Bronchial epithelial cell (primary cell): ENCODE results near the gene KY. TPM values are rescaled to one million over a fixed set of nuclear protein-coding genes. Genes with fewer than 3 reads are reported as not detected.
A peak's percentile ranks its signal among the peaks of the same experiment; 100 is the strongest.

Source experiments
- DNase-seq: peaks from one replicate; pipeline ENCODE4 v3.0.0-alpha.2; 2010; ENCODE audit warnings: low read depth
- FAIRE-seq: peaks from 2 replicates; lab custom pipeline; 2011; peaks lifted over from hg19 to GRCh38; lab: Jason Lieb, UNC
- H3K27me3 ChIP-seq: 2 replicates; pipeline ENCODE4 v1.5.1; 2011; ENCODE audit warnings: low read length; ENCODE audit not compliant: control insufficient read depth, insufficient read depth
- H3K36me3 ChIP-seq: 2 replicates; pipeline ENCODE4 v1.5.1; 2011; ENCODE audit warnings: low read length; ENCODE audit not compliant: control insufficient read depth, insufficient read depth
- H3K4me3 ChIP-seq: 2 replicates; pipeline ENCODE4 v1.5.1; 2011; ENCODE audit warnings: mild to moderate bottlenecking, low read depth, low read length, control low read depth
- total RNA-seq: library from RNA; depleted of rRNA; stranded (reverse); fragments of >200 nt; gene quantifications from 2 replicates; pipeline ENCODE4 v1.2.1, GENCODE V29; 2014
- TF ChIP-seq, protein P1 (sequence below): IDR thresholded peaks from 2 replicates; pipeline ENCODE4 v1.5.1; 2011; ENCODE audit warnings: mild to moderate bottlenecking, moderate library complexity, low read length, control low read depth, inconsistent platforms; ENCODE audit not compliant: insufficient read depth, severe bottlenecking

The KY gene
- total RNA-seq, 1 donor from 2014 or later, result not detected

DNA sequence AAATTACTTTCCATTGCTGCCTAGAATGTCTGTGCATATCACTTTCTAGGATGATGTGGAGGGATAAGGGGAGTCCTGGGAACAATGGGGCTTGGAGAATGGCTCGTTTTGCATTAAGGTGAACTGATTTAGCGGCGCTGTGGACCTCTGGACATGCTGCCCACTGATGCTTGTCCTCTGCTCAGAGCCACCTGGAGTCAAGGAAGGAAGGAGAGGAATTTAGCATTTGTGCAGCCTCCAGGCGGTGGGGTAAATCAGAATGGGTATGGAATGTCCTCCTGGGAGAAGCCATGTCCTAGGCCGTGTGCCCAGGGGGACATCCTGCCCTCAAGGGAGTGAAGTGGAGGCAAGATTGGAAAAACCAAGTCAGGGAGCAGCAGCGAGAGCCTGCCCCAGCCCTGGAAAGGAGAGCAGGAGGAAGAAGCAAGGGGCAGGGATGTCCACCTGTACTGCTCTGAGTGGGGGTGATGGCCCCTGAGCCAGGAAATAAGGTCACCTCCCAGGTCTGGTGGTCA is 37.8 kb downstream of the KY start:
- no peaks in the 10 kb centered on the region for H3K36me3 ChIP-seq
- H3K4me3 ChIP-seq, result no peak overlapping the region
- DNase-seq (no peak), FAIRE-seq (peak; percentile 18)
- H3K27me3 ChIP-seq, result peaks cover 4% of the 10 kb centered on the region
- TF ChIP-seq, protein P1, sequence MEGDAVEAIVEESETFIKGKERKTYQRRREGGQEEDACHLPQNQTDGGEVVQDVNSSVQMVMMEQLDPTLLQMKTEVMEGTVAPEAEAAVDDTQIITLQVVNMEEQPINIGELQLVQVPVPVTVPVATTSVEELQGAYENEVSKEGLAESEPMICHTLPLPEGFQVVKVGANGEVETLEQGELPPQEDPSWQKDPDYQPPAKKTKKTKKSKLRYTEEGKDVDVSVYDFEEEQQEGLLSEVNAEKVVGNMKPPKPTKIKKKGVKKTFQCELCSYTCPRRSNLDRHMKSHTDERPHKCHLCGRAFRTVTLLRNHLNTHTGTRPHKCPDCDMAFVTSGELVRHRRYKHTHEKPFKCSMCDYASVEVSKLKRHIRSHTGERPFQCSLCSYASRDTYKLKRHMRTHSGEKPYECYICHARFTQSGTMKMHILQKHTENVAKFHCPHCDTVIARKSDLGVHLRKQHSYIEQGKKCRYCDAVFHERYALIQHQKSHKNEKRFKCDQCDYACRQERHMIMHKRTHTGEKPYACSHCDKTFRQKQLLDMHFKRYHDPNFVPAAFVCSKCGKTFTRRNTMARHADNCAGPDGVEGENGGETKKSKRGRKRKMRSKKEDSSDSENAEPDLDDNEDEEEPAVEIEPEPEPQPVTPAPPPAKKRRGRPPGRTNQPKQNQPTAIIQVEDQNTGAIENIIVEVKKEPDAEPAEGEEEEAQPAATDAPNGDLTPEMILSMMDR, result no peak

DNA sequence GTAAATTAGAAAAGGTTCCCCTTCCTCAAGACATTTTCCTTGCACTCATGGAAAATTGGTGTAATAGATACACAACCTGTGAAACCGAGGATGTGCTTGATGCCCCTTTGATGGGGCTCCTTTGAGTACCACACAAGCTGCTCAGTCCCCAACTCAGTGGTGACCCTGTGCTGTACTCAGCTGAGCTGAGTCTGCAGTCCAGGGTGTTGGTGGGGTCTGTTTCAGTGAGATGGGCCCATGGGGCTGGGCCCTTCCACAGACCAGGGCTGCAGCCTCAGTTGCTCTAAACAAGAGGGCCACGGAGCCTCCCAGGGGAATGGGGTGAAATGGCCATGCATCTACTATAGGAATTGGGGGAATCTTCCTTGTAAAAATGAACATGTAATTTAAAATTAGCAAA is 39.3 kb downstream of the KY start:
- FAIRE-seq (no peak), DNase-seq (no peak)
- Histone ChIP-seq H3K27me3 (peaks cover 4% of the 10 kb centered on the region), H3K4me3 (no peak overlapping the region), H3K36me3 (no peaks in the 10 kb centered on the region)
- TF ChIP-seq, protein P1, result no peak

DNA sequence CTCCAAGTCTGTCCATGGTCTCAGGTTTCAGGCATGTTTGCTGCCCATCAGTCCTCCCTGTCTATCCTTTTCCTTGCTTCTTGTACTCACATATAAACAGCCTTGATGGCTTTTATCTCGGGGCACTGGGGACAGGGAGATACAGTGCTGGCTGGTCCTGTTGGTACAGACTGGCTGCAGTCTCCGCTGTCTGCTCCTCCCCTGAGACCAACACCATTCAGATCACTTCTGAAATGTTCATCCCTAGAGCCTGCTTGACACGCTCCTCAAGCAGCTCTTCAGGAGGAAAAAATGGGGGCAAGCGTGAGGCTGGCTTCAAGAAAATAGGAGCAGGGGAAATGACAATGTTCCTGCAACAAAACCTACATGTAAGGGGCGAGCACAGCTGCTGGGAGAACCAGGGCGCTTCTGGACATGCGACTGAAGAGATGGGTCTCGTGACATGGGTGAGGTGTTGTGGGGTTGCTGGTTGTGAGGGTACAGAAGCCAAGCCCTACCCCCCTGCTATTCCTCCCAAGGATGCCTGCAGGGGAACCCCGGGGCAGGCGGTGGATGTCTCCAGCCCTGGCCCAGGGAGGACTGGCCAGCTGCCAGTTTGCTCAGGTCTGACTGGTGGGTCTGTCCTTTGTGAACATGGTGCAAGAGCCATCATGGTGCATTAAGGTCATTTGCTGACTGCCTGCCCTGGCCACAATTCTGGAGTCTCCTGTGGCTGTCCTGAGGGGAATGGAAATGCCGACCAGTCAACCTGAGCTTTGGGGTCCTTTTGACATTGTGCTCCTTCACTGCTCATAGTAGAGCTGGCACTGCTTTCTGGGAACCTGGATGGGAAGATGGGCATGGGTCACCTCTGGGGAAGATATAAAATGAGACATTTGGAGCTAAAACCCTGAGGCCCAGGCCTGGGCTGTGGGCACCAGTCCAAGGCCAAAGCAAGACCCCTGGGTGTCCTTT is 40.1 kb downstream of the KY start:
- DNase-seq (no peak), FAIRE-seq (no peak)
- Histone ChIP-seq H3K36me3 (no peaks in the 10 kb centered on the region), H3K27me3 (peaks cover 4% of the 10 kb centered on the region), H3K4me3 (no peak overlapping the region)
- TF ChIP-seq, protein P1, result no peak

DNA sequence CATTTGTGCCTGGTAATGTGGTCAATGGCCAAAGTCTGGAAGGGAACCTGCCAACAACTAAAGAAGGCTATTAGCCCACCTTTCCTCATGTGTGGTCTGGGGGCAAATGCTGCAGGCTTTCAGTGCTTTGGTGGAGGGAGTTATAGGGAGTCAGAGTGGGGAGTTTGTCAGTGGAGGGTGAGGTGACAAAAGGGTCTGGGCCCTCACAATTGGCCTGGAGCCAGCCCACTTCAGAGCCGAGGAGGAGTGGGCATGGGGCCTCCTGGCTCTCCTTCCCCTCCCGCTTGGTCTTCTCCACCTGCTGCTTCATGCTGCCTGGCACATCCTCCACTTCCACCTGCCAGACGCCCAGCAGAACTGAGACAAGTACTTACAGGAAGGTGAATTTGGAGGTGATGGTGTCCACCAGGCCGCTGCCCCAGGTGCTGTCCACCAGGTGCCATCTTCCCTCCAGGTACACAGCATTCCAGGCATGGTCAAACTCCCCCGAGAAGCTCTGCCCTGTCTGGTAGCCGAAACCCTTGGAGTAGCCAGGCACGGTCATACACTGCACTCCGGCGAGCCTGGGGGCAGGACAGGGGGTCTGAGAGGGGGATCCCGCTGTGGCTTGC is 40.9 kb downstream of the KY start:
- TF ChIP-seq, protein P1, result no peak
- peaks cover 4% of the 10 kb centered on the region for H3K27me3 ChIP-seq
- FAIRE-seq (no peak), DNase-seq (no peak)
- no peaks in the 10 kb centered on the region for H3K36me3 ChIP-seq
- H3K4me3 ChIP-seq, result no peak overlapping the region

DNA sequence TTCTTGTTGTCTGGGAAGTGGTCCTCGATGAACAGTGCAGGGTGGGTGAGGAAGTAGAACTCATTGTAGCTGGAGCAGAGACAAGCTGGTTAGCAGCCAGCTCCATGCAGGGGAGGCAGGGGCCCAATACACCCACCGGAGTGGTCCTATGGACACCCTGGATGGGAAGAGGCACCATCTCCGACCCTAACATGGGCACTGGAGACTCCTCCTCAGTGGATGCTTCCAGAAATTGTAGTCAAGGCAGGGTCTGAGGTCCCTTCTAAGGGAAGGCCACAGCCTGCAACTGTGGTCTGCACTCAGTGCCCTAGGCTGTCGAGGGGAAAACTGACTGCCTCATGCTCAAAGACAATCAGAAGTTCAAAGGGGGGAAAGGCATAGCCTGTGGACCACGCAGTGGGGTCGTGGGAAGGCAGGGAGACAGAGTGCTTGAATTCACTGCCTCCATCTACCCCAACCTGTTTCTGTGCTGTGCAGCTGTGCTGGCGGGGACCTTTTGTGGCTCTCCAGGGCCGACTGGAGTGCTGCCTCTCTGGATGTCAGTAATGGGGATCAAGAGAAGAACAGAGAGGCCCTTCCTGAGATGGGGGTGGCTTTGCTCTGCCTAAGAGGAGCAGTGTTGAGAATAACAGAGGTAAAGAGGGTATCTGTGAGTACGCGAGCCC is 41.9 kb downstream of the KY start:
- DNase-seq, result no peak
- Histone ChIP-seq H3K27me3 (peaks cover 4% of the 10 kb centered on the region), H3K4me3 (no peak overlapping the region), H3K36me3 (no peaks in the 10 kb centered on the region)
- no peak for FAIRE-seq
- TF ChIP-seq, protein P1, result no peak
